ENCODE measurements around the gene TDRD7. TPM values are rescaled to one million over a fixed set of nuclear protein-coding genes. Genes with fewer than 3 reads are reported as not detected.

TDRD7 gene
- total and polyA plus RNA-seq, 2 of the 13 experiments (the other 11 are each of a cell fraction or from before 2014, with no cell fraction given): 9.8 to 15.5 TPM

DNA sequence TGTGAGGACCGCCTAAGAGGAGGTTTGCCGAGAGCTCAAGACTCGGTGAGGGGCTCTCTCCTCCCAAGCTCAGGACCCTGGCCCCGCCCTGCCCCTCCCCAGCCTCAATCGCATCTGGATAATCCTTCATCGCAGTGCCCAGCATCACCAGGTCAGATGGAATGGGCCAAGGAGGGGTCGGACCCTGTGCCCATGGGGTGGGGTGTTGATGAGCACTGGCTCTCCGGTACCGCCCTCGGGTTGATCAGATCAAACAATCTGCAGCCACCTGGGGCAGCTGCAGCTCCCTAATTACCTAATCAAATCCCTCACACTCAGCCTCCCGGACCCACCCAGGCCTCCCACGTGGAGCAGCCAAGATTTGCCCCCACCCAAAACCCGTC, 24.4 kb upstream of the TDRD7 start (continued):
- TF ChIP-seq, protein P1, sequence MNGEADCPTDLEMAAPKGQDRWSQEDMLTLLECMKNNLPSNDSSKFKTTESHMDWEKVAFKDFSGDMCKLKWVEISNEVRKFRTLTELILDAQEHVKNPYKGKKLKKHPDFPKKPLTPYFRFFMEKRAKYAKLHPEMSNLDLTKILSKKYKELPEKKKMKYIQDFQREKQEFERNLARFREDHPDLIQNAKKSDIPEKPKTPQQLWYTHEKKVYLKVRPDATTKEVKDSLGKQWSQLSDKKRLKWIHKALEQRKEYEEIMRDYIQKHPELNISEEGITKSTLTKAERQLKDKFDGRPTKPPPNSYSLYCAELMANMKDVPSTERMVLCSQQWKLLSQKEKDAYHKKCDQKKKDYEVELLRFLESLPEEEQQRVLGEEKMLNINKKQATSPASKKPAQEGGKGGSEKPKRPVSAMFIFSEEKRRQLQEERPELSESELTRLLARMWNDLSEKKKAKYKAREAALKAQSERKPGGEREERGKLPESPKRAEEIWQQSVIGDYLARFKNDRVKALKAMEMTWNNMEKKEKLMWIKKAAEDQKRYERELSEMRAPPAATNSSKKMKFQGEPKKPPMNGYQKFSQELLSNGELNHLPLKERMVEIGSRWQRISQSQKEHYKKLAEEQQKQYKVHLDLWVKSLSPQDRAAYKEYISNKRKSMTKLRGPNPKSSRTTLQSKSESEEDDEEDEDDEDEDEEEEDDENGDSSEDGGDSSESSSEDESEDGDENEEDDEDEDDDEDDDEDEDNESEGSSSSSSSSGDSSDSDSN (CRISPR knock-in tag; IDR thresholded peaks at IDR 0.05): peak; percentile 22; the same call in 1 of the 2 replicates
- TF ChIP-seq ZNF720 (CRISPR knock-in tag; IDR thresholded peaks at IDR 0.05) (no peak), TEAD3 (CRISPR knock-in tag; optimal IDR thresholded peaks at IDR 0.05; ENCODE audit: borderline replicate concordance) (no peak), ONECUT2 (CRISPR knock-in tag; IDR thresholded peaks at IDR 0.05) (no peak), PCBP1 (IDR thresholded peaks at IDR 0.05; ENCODE audit: borderline replicate concordance, low read depth, low read length) (no peak), HIC2 (CRISPR knock-in tag; IDR thresholded peaks at IDR 0.05; ENCODE audit: low read depth) (no peak)
- TF ChIP-seq, protein P2, sequence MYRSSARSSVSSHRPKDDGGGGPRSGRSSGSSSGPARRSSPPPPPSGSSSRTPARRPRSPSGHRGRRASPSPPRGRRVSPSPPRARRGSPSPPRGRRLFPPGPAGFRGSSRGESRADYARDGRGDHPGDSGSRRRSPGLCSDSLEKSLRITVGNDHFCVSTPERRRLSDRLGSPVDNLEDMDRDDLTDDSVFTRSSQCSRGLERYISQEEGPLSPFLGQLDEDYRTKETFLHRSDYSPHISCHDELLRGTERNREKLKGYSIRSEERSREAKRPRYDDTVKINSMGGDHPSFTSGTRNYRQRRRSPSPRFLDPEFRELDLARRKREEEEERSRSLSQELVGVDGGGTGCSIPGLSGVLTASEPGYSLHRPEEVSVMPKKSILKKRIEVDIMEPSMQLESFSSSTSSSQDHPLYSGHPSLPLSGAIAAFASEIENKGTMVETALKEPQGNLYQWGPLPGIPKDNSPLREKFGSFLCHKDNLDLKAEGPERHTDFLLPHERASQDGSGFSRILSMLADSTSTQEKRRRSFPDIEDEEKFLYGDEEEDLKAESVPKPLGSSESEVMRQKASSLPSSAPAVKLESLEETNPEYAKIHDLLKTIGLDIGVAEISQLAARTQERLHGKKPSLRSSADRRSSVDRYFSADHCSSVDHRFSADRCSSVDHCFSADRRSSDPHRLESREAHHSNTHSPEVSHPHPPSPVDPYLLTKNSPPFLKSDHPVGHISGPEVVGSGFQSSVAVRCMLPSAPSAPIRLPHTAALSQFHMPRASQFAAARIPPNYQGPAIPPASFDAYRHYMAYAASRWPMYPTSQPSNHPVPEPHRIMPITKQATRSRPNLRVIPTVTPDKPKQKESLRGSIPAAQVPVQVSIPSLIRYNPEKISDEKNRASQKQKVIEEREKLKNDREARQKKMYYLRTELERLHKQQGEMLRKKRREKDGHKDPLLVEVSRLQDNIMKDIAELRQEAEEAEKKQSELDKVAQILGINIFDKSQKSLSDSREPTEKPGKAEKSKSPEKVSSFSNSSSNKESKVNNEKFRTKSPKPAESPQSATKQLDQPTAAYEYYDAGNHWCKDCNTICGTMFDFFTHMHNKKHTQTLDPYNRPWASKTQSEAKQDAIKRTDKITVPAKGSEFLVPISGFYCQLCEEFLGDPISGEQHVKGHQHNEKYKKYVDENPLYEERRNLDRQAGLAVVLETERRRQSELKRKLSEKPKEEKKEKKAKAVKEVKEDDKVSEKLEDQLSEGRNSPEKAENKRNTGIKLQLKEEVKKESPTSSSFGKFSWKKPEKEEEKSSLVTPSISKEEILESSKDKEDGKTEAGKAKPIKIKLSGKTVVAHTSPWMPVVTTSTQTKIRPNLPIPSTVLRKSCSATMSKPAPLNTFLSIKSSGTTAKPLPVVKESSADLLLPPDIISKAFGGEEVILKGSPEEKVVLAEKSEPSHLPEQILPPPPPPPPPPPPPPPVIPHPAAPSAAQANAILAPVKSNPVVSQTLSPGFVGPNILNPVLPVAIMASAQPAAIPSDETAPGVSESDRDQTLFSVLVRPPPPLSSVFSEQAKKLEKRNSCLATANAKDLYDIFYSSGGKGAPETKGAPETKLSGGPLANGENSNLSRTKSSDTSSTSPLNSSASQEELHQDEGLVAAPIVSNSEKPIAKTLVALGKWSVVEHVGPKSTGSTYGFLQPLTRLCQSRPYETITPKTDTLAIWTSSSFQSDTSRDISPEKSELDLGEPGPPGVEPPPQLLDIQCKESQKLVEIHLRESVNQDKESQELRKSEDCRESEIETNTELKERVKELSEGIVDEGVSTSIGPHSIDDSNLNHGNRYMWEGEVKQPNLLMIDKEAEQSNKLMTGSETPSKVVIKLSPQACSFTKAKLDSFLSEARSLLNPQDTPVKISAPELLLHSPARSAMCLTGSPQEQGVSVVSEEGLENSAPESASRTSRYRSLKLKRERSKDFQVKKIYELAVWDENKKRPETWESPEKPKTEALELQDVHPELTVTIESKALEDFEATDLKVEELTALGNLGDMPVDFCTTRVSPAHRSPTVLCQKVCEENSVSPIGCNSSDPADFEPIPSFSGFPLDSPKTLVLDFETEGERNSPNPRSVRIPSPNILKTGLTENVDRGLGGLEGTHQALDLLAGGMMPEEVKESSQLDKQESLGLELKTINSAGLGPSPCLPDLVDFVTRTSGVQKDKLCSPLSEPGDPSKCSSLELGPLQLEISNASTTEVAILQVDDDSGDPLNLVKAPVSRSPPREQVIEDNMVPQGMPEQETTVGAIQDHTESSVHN (CRISPR knock-in tag; IDR thresholded peaks at IDR 0.05): no peak
- TF ChIP-seq, protein P3, sequence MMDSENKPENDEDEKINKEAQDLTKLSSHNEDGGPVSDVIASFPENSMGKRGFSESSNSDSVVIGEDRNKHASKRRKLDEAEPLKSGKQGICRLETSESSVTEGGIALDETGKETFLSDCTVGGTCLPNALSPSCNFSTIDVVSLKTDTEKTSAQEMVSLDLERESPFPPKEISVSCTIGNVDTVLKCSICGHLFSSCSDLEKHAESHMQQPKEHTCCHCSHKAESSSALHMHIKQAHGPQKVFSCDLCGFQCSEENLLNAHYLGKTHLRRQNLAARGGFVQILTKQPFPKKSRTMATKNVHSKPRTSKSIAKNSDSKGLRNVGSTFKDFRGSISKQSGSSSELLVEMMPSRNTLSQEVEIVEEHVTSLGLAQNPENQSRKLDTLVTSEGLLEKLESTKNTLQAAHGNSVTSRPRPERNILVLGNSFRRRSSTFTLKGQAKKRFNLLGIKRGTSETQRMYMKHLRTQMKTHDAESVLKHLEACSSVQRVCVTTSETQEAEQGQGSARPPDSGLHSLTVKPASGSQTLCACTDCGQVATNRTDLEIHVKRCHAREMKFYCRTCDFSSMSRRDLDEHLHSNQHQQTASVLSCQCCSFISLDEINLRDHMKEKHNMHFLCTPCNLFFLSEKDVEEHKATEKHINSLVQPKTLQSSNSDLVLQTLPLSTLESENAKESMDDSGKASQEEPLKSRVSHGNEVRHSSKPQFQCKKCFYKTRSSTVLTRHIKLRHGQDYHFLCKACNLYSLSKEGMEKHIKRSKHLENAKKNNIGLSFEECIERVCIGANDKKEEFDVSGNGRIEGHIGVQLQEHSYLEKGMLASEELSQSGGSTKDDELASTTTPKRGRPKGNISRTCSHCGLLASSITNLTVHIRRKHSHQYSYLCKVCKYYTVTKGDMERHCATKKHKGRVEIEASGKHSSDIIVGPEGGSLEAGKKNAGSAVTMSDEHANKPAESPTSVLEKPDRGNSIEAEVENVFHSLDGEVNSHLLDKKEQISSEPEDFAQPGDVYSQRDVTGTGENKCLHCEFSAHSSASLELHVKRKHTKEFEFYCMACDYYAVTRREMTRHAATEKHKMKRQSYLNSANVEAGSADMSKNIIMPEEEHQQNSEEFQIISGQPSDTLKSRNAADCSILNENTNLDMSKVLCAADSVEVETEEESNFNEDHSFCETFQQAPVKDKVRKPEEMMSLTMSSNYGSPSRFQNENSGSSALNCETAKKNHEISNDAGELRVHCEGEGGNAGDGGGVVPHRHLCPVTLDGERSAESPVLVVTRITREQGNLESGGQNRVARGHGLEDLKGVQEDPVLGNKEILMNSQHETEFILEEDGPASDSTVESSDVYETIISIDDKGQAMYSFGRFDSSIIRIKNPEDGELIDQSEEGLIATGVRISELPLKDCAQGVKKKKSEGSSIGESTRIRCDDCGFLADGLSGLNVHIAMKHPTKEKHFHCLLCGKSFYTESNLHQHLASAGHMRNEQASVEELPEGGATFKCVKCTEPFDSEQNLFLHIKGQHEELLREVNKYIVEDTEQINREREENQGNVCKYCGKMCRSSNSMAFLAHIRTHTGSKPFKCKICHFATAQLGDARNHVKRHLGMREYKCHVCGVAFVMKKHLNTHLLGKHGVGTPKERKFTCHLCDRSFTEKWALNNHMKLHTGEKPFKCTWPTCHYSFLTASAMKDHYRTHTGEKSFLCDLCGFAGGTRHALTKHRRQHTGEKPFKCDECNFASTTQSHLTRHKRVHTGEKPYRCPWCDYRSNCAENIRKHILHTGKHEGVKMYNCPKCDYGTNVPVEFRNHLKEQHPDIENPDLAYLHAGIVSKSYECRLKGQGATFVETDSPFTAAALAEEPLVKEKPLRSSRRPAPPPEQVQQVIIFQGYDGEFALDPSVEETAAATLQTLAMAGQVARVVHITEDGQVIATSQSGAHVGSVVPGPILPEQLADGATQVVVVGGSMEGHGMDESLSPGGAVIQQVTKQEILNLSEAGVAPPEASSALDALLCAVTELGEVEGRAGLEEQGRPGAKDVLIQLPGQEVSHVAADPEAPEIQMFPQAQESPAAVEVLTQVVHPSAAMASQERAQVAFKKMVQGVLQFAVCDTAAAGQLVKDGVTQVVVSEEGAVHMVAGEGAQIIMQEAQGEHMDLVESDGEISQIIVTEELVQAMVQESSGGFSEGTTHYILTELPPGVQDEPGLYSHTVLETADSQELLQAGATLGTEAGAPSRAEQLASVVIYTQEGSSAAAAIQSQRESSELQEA (CRISPR knock-in tag; IDR thresholded peaks at IDR 0.05; ENCODE audit: not compliant biosample characterization): no peak

Measured in HepG2 (cell line).